Osteocyte (in vitro differentiated cells): ENCODE data around the gene PCDHB8. TPM values are rescaled to one million over a fixed set of nuclear protein-coding genes. Genes with fewer than 3 reads are reported as not detected.
"Not testable (repeated sequence)": the region's sequence is repeated elsewhere in the genome, so short reads cannot be mapped to it uniquely, and the experiment has no call there.

Experiments used
- DNase-seq: peaks from one replicate; pipeline ENCODE4 v3.0.0; 2021; ENCODE audit warnings: mixed read lengths; ENCODE audit not compliant: unreplicated experiment; ENCODE audit errors: extremely low spot score
- H3K27ac Mint-ChIP-seq: one replicate; pipeline ENCODE4 v1.8.0; 2021; ENCODE audit warnings: mild to moderate bottlenecking, mixed read lengths; ENCODE audit not compliant: unreplicated experiment
- H3K27me3 Mint-ChIP-seq: one replicate; pipeline ENCODE4 v1.8.0; 2021; ENCODE audit warnings: mixed read lengths; ENCODE audit not compliant: unreplicated experiment
- H3K36me3 Mint-ChIP-seq: one replicate; pipeline ENCODE4 v1.8.0; 2021; ENCODE audit warnings: mixed read lengths; ENCODE audit not compliant: unreplicated experiment
- H3K4me1 Mint-ChIP-seq: one replicate; pipeline ENCODE4 v1.8.0; 2021; ENCODE audit warnings: mixed read lengths; ENCODE audit not compliant: unreplicated experiment
- H3K4me3 Mint-ChIP-seq: one replicate; pipeline ENCODE4 v1.8.0; 2021; ENCODE audit warnings: mild to moderate bottlenecking, moderate library complexity, mixed read lengths; ENCODE audit not compliant: unreplicated experiment
- H3K9me3 Mint-ChIP-seq: one replicate; pipeline ENCODE4 v1.8.0; 2021; ENCODE audit warnings: mixed read lengths; ENCODE audit not compliant: unreplicated experiment
- total RNA-seq: library from RNA; stranded (reverse); gene quantifications from 2 replicates; pipeline ENCODE4 v1.2.1, GENCODE V29; 2021
- TF ChIP-seq, protein P1 (sequence below): fragments of 200-600 bp; sonication (generic); IDR thresholded peaks from 2 replicates; pipeline ENCODE4 v1.5.0; 2021; ENCODE audit warnings: antibody characterized with exemption, mild to moderate bottlenecking, moderate library complexity

The PCDHB8 gene
- total RNA-seq, 1 donor from 2014 or later, result 0.81 TPM

DNA sequence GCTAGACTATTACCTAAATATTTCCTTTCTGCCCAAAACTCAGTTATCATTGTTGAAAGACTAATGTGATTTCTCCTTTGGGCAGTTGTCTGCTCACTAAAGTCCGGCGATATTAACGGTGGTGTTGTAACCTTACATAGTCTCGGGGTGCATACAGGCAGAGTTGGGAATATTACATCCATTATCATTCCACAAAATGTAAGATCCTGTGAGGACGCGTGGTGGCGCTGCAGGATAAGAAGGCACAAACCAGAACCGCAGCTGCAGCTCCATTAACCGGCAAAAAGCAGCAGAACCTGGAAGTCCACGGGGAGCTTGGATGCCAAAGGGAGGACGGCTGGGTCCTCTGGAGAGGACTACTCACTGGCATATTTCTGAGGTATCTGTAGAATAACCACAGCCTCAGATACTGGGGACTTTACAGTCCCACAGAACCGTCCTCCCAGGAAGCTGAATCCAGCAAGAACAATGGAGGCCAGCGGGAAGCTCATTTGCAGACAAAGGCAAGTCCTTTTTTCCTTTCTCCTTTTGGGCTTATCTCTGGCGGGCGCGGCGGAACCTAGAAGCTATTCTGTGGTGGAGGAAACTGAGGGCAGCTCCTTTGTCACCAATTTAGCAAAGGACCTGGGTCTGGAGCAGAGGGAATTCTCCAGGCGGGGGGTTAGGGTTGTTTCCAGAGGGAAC, 36.2 kb downstream of the PCDHB8 start, which contains the start of gene PCDHB13:
TSS of gene PCDHB13 (plus strand) at position 264 of the 684 bp plus-strand sequence. CDS start at position 469, 205 bp downstream.
- H3K36me3 Mint-ChIP-seq, H3K4me3 Mint-ChIP-seq, H3K4me1 Mint-ChIP-seq, DNase-seq, H3K27ac Mint-ChIP-seq, H3K27me3 Mint-ChIP-seq: not testable (repeated sequence)
- peaks cover 64% of the 10 kb centered on the region for H3K9me3 Mint-ChIP-seq
- TF ChIP-seq, protein P1, sequence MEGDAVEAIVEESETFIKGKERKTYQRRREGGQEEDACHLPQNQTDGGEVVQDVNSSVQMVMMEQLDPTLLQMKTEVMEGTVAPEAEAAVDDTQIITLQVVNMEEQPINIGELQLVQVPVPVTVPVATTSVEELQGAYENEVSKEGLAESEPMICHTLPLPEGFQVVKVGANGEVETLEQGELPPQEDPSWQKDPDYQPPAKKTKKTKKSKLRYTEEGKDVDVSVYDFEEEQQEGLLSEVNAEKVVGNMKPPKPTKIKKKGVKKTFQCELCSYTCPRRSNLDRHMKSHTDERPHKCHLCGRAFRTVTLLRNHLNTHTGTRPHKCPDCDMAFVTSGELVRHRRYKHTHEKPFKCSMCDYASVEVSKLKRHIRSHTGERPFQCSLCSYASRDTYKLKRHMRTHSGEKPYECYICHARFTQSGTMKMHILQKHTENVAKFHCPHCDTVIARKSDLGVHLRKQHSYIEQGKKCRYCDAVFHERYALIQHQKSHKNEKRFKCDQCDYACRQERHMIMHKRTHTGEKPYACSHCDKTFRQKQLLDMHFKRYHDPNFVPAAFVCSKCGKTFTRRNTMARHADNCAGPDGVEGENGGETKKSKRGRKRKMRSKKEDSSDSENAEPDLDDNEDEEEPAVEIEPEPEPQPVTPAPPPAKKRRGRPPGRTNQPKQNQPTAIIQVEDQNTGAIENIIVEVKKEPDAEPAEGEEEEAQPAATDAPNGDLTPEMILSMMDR, result peak; percentile 19

DNA sequence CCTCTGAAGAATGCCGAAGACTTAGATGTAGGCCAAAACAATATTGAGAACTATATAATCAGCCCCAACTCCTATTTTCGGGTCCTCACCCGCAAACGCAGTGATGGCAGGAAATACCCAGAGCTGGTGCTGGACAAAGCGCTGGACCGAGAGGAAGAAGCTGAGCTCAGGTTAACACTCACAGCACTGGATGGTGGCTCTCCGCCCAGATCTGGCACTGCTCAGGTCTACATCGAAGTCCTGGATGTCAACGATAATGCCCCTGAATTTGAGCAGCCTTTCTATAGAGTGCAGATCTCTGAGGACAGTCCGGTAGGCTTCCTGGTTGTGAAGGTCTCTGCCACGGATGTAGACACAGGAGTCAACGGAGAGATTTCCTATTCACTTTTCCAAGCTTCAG, 37.0 kb downstream of the PCDHB8 start:
- not testable (repeated sequence) for H3K4me3 Mint-ChIP-seq, H3K27me3 Mint-ChIP-seq, H3K36me3 Mint-ChIP-seq, DNase-seq, H3K4me1 Mint-ChIP-seq, H3K27ac Mint-ChIP-seq
- peaks cover 64% of the 10 kb centered on the region for H3K9me3 Mint-ChIP-seq

DNA sequence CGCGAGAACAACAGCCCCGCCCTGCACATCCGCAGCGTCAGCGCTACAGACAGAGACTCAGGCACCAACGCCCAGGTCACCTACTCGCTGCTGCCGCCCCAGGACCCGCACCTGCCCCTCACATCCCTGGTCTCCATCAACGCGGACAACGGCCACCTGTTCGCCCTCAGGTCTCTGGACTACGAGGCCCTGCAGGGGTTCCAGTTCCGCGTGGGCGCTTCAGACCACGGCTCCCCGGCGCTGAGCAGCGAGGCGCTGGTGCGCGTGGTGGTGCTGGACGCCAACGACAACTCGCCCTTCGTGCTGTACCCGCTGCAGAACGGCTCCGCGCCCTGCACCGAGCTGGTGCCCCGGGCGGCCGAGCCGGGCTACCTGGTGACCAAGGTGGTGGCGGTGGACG, 37.9 kb downstream of the PCDHB8 start:
- not testable (repeated sequence) for H3K4me3 Mint-ChIP-seq, H3K27me3 Mint-ChIP-seq, H3K27ac Mint-ChIP-seq, H3K4me1 Mint-ChIP-seq, H3K36me3 Mint-ChIP-seq
- peaks cover 69% of the 10 kb centered on the region for H3K9me3 Mint-ChIP-seq
- peak; percentile 78 for DNase-seq

DNA sequence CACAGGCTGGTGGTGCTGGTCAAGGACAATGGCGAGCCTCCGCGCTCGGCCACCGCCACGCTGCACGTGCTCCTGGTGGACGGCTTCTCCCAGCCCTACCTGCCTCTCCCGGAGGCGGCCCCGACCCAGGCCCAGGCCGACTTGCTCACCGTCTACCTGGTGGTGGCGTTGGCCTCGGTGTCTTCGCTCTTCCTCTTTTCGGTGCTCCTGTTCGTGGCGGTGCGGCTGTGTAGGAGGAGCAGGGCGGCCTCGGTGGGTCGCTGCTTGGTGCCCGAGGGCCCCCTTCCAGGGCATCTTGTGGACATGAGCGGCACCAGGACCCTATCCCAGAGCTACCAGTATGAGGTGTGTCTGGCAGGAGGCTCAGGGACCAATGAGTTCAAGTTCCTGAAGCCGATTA, 38.4 kb downstream of the PCDHB8 start:
- not testable (repeated sequence) for H3K4me1 Mint-ChIP-seq, H3K4me3 Mint-ChIP-seq, H3K27me3 Mint-ChIP-seq, H3K27ac Mint-ChIP-seq, H3K36me3 Mint-ChIP-seq
- peaks cover 70% of the 10 kb centered on the region for H3K9me3 Mint-ChIP-seq
- DNase-seq, result peak; percentile 84

DNA sequence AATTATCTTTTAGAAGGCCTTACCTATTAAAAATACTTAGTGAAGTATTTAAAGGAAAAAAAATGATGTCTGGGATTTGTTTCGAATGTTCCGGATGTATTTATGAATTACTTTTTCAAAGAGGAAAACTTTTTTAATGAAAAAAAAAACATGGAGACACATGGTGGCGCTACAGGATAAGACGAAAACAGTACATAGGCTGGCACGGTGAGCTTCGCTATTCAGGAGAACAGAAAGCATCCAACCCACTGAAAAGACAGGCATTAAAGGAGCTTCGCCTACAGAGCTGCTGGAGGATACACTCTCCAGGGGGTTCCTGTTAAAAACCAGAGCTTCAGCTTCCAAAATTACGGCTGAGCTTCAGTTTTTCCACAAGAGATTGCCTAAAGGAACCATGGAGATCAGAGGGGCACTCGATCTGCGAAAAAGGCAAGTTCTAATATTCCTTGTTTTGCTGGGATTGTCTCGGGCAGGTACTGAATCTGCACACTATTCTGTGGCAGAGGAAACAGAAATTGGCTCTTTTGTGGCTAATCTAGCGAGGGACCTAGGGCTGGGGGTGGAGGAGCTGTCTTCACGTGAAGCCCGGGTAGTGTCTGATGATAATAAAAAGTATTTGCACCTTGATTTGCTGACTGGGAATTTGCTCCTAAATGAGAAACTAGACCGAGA, 45.7 kb downstream of the PCDHB8 start, which contains the start of gene PCDHB14:
TSS of gene PCDHB14 (plus strand) at position 232 of the 672 bp plus-strand sequence. CDS start at position 395, 163 bp downstream.
- Mint-ChIP-seq H3K27ac (peak within 1 kb of the TSS; percentile 85), H3K9me3 (peaks cover 63% of the 10 kb centered on the region), H3K4me3 (peak within 1 kb of the TSS; percentile 75), H3K36me3 (peaks cover 13% of the 10 kb centered on the region), H3K27me3 (no peaks in the 10 kb centered on the region), H3K4me1 (peaks cover 9% of the 10 kb centered on the region)
- DNase-seq, result no peak
- TF ChIP-seq, protein P1, result peak; percentile 51

DNA sequence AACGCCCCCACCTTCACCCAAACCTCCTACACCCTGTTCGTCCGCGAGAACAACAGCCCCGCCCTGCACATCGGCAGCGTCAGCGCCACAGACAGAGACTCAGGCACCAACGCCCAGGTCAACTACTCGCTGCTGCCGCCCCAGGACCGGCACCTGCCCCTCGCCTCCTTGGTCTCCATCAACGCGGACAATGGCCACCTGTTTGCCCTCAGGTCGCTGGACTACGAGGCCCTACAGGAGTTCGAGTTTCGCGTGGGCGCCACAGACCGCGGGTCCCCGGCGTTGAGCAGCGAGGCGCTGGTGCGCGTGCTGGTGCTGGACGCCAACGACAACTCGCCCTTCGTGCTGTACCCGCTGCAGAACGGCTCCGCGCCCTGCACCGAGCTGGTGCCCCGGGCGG, 47.3 kb downstream of the PCDHB8 start:
- H3K27me3 Mint-ChIP-seq, H3K4me1 Mint-ChIP-seq, H3K27ac Mint-ChIP-seq, H3K4me3 Mint-ChIP-seq, DNase-seq: not testable (repeated sequence)
- peaks cover 11% of the 10 kb centered on the region for H3K36me3 Mint-ChIP-seq
- peaks cover 53% of the 10 kb centered on the region for H3K9me3 Mint-ChIP-seq

DNA sequence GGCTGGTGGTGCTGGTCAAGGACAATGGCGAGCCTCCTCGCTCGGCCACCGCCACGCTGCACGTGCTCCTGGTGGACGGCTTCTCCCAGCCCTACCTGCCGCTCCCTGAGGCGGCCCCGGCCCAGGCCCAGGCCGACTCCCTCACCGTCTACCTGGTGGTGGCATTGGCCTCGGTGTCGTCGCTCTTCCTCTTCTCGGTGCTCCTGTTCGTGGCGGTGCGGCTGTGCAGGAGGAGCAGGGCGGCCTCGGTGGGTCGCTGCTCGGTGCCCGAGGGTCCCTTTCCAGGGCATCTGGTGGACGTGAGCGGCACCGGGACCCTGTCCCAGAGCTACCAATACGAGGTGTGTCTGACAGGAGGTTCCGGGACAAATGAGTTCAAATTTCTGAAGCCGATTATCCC, 47.8 kb downstream of the PCDHB8 start:
- DNase-seq, H3K27me3 Mint-ChIP-seq, H3K4me3 Mint-ChIP-seq, H3K4me1 Mint-ChIP-seq, H3K27ac Mint-ChIP-seq: not testable (repeated sequence)
- H3K36me3 Mint-ChIP-seq, result peaks cover 11% of the 10 kb centered on the region
- H3K9me3 Mint-ChIP-seq, result peaks cover 52% of the 10 kb centered on the region

Other genes starting within 250 kb of the PCDHB8 start
- 2.3 and 3.0 TPM in 2 replicates for gene PCDHAC2, start 211.3 kb upstream of the PCDHB8 start, total RNA-seq
- gene PCDHB1, start 126.4 kb upstream of the PCDHB8 start, total RNA-seq, result 0.03 and 0.05 TPM in 2 replicates
- 91.5 and 92.7 TPM in 2 replicates for gene PCDHB2, start 83.2 kb upstream of the PCDHB8 start, total RNA-seq
- gene PCDHB3, start 77.3 kb upstream of the PCDHB8 start, total RNA-seq, result 8.8 and 11.1 TPM in 2 replicates
- 2.9 and 4.1 TPM in 2 replicates for gene PCDHB4, start 56.0 kb upstream of the PCDHB8 start, total RNA-seq
- gene PCDHB5, start 42.6 kb upstream of the PCDHB8 start, total RNA-seq, result 6.4 and 7.5 TPM in 2 replicates
- gene PCDHB6, start 27.7 kb upstream of the PCDHB8 start, total RNA-seq, result 1.4 and 1.6 TPM in 2 replicates
- gene PCDHB7, start 5.1 kb upstream of the PCDHB8 start, total RNA-seq, result 1.1 and 1.2 TPM in 2 replicates
- 9.0 and 10.8 TPM in 2 replicates for gene PCDHB16, start 4.6 kb downstream of the PCDHB8 start, total RNA-seq
- gene PCDHB9, start 9.4 kb downstream of the PCDHB8 start, total RNA-seq, result 3.4 and 4.3 TPM in 2 replicates
- gene PCDHB10, start 14.6 kb downstream of the PCDHB8 start, total RNA-seq, result 7.8 and 8.2 TPM in 2 replicates
- 1.9 and 2.4 TPM in 2 replicates for gene PCDHB11, start 21.8 kb downstream of the PCDHB8 start, total RNA-seq
- 1.9 and 2.2 TPM in 2 replicates for gene PCDHB12, start 30.9 kb downstream of the PCDHB8 start, total RNA-seq
- gene PCDHB13, start 36.1 kb downstream of the PCDHB8 start, total RNA-seq, result 2.2 and 2.4 TPM in 2 replicates
- gene PCDHB14, start 45.6 kb downstream of the PCDHB8 start, total RNA-seq, result 8.8 and 9.0 TPM in 2 replicates
- gene PCDHB15, start 67.6 kb downstream of the PCDHB8 start, total RNA-seq, result 4.3 and 4.4 TPM in 2 replicates
- gene SLC25A2, start 126.3 kb downstream of the PCDHB8 start, total RNA-seq, result 0.50 and 0.81 TPM in 2 replicates
- gene TAF7, start 143.0 kb downstream of the PCDHB8 start, total RNA-seq, result 78.7 and 83.8 TPM in 2 replicates
- 0.13 TPM in 1 of 2 replicates, not detected in the other for gene PCDHGA1, start 152.7 kb downstream of the PCDHB8 start, total RNA-seq
- gene PCDHGA2, start 161.0 kb downstream of the PCDHB8 start, total RNA-seq, result 0.21 TPM in 1 of 2 replicates, not detected in the other
- not detected in 2 replicates for gene PCDHGA3, start 166.0 kb downstream of the PCDHB8 start, total RNA-seq
- gene PCDHGB1, start 172.3 kb downstream of the PCDHB8 start, total RNA-seq, result 1.4 and 1.8 TPM in 2 replicates
- 0.27 and 0.47 TPM in 2 replicates for gene PCDHGA4, start 177.2 kb downstream of the PCDHB8 start, total RNA-seq
- gene PCDHGB2, start 182.2 kb downstream of the PCDHB8 start, total RNA-seq, result 0.50 and 0.59 TPM in 2 replicates
- gene PCDHGA5, start 186.4 kb downstream of the PCDHB8 start, total RNA-seq, result 0.13 and 0.16 TPM in 2 replicates
- 0.19 and 0.29 TPM in 2 replicates for gene PCDHGB3, start 192.5 kb downstream of the PCDHB8 start, total RNA-seq
- gene PCDHGA6, start 196.1 kb downstream of the PCDHB8 start, total RNA-seq, result 0.18 and 0.21 TPM in 2 replicates
- 0.11 TPM in 1 of 2 replicates, not detected in the other for gene PCDHGA7, start 205.0 kb downstream of the PCDHB8 start, total RNA-seq
- 10.8 and 11.9 TPM in 2 replicates for gene PCDHGB4, start 209.9 kb downstream of the PCDHB8 start, total RNA-seq
- gene PCDHGA8, start 214.8 kb downstream of the PCDHB8 start, total RNA-seq, result 0.34 and 0.51 TPM in 2 replicates
- gene PCDHGB5, start 220.2 kb downstream of the PCDHB8 start, total RNA-seq, result 0.97 and 1.3 TPM in 2 replicates
- gene PCDHGA9, start 225.0 kb downstream of the PCDHB8 start, total RNA-seq, result 1.6 and 1.9 TPM in 2 replicates
- gene PCDHGB6, start 230.2 kb downstream of the PCDHB8 start, total RNA-seq, result 70.2 and 71.5 TPM in 2 replicates
- gene PCDHGA10, start 235.2 kb downstream of the PCDHB8 start, total RNA-seq, result 22.4 and 24.0 TPM in 2 replicates
- 6.2 and 8.8 TPM in 2 replicates for gene PCDHGB7, start 239.9 kb downstream of the PCDHB8 start, total RNA-seq
- 1.9 and 2.2 TPM in 2 replicates for gene PCDHGA11, start 243.3 kb downstream of the PCDHB8 start, total RNA-seq